SK-N-SH treated with all-trans-retinoic acid at 6 μM for 48 hours (cell line): Measurements from ENCODE around the gene TCF7.

Experiments used
- BACH2 ChIP-seq: fragments of 250-450 bp; sonication (Bioruptor Pico); IDR thresholded peaks from 2 replicates; pipeline ENCODE4 v1.9.0; 2021; ENCODE audit warnings: mild to moderate bottlenecking, borderline replicate concordance
- CSDC2 ChIP-seq: fragments of 250-450 bp; sonication (Bioruptor Pico); IDR thresholded peaks from 2 replicates; pipeline ENCODE4 v1.5.0; 2020; ENCODE audit warnings: mild to moderate bottlenecking, moderate library complexity
- CSRNP3 ChIP-seq: fragments of 250-450 bp; sonication (Bioruptor Pico); IDR thresholded peaks from 2 replicates; pipeline ENCODE4 v1.5.1; 2021; ENCODE audit warnings: mild to moderate bottlenecking, moderate library complexity
- PATZ1 ChIP-seq: fragments of 250-450 bp; sonication (Bioruptor Pico); IDR thresholded peaks from 2 replicates; pipeline ENCODE4 v1.8.0; 2020; ENCODE audit warnings: mild to moderate bottlenecking, moderate library complexity, borderline replicate concordance
- POU6F1 ChIP-seq: fragments of 250-450 bp; sonication (Bioruptor Pico); IDR thresholded peaks from 2 replicates; pipeline ENCODE4 v1.8.0; 2021; ENCODE audit warnings: low read depth, mild to moderate bottlenecking, moderate library complexity, borderline replicate concordance
- PPARA ChIP-seq: fragments of 250-450 bp; sonication (Bioruptor Pico); IDR thresholded peaks from 2 replicates; pipeline ENCODE4 v1.5.0; 2020; ENCODE audit warnings: mild to moderate bottlenecking, borderline replicate concordance
- RARB ChIP-seq: fragments of 250-450 bp; sonication (Bioruptor Pico); IDR thresholded peaks from 2 replicates; pipeline ENCODE4 v1.8.0; 2021; ENCODE audit warnings: mild to moderate bottlenecking, moderate library complexity
- SNAI2 ChIP-seq: fragments of 250-450 bp; sonication (Bioruptor Pico); IDR thresholded peaks from 2 replicates; pipeline ENCODE4 v1.5.0; 2020; ENCODE audit warnings: mild to moderate bottlenecking, moderate library complexity
- TSHZ2 ChIP-seq: fragments of 250-450 bp; sonication (Bioruptor Pico); IDR thresholded peaks from 2 replicates; pipeline ENCODE4 v1.5.0; 2020; ENCODE audit warnings: mild to moderate bottlenecking, moderate library complexity
- ZFP3 ChIP-seq: fragments of 250-450 bp; sonication (Bioruptor Pico); IDR thresholded peaks from 2 replicates; pipeline ENCODE4 v1.5.0; 2020; ENCODE audit warnings: mild to moderate bottlenecking, moderate library complexity
- ZFP30 ChIP-seq: fragments of 450-650 bp; formaldehyde crosslinking; IDR thresholded peaks from 2 replicates; pipeline ENCODE4 v1.5.0; 2022; ENCODE audit warnings: mild to moderate bottlenecking, moderate library complexity
- ZNF70 ChIP-seq: fragments of 450-650 bp; formaldehyde crosslinking; IDR thresholded peaks from 2 replicates; pipeline ENCODE4 v1.5.0; 2020; ENCODE audit warnings: mild to moderate bottlenecking, moderate library complexity

- TF ChIP-seq PATZ1 (CRISPR knock-in tag) (no peak), PPARA (CRISPR knock-in tag) (no peak), SNAI2 (CRISPR knock-in tag) (no peak), TSHZ2 (no peak), ZNF70 (CRISPR knock-in tag) (no peak), ZFP30 (no peak), ZFP3 (CRISPR knock-in tag) (no peak), CSDC2 (CRISPR knock-in tag) (no peak), POU6F1 (CRISPR knock-in tag) (no peak), RARB (CRISPR knock-in tag) (no peak), CSRNP3 (CRISPR knock-in tag) (no peak), BACH2 (no peak)
Observed at GRCh38 chr5:134148986-134149539, 34.6 kb downstream of the TCF7 start.
